NB4 (cell line): ENCODE measurements around the gene SLC9A2.

Source experiments
- DNase-seq: peaks from one replicate; pipeline ENCODE4 v3.0.0; 2010; ENCODE audit warnings: low read depth
- H3K4me3 ChIP-seq: one replicate; pipeline ENCODE4 v1.5.1; 2011; ENCODE audit warnings: mild to moderate bottlenecking, low read depth, low read length, moderate library complexity
- CTCF ChIP-seq: IDR thresholded peaks from one replicate; pipeline ENCODE4 v1.5.1; 2012; ENCODE audit warnings: low read depth, low read length
- MAX ChIP-seq: IDR thresholded peaks from 2 replicates; pipeline ENCODE4 v1.6.1; 2011; ENCODE audit warnings: low read depth, low read length
- MYC ChIP-seq: IDR thresholded peaks from 2 replicates; pipeline ENCODE4 v1.6.1; 2011; ENCODE audit warnings: low read depth, low read length
- POLR2A ChIP-seq: IDR thresholded peaks from 2 replicates; pipeline ENCODE4 v1.6.1; 2011; ENCODE audit warnings: mild to moderate bottlenecking; ENCODE audit not compliant: insufficient read length; ENCODE audit errors: extremely low read depth

SLC9A2 gene

GRCh38 chr2:102686479-102687439 is 67.4 kb downstream of the SLC9A2 start:
- TF ChIP-seq POLR2A (no peak), MYC (no peak), MAX (peak; percentile 50)
- peak; percentile 64 for DNase-seq
- H3K4me3 ChIP-seq: no peak overlapping the region

- no peak overlapping the region for H3K4me3 ChIP-seq
- TF ChIP-seq MYC: no peak
- TF ChIP-seq MAX: no peak
- TF ChIP-seq POLR2A: no peak
- TF ChIP-seq CTCF: no peak
- DNase-seq: no peak
These were observed 70.7 kb downstream of the SLC9A2 start for GRCh38 chr2:102690012-102690411.

- TF ChIP-seq CTCF: no peak
- TF ChIP-seq MAX: no peak
- TF ChIP-seq POLR2A: no peak
- TF ChIP-seq MYC: no peak
- DNase-seq: no peak
- H3K4me3 ChIP-seq: no peak overlapping the region
These were observed 77.1 kb downstream of the SLC9A2 start for GRCh38 chr2:102696463-102696862.

GRCh38 chr2:102698369-102699111 is 79.2 kb downstream of the SLC9A2 start:
- H3K4me3 ChIP-seq: no peak overlapping the region
- no peak for DNase-seq
- TF ChIP-seq CTCF (no peak), MAX (no peak), POLR2A (no peak), MYC (no peak)

GRCh38 chr2:102703305-102703704 is 84.0 kb downstream of the SLC9A2 start:
- TF ChIP-seq MYC (no peak), MAX (no peak), POLR2A (no peak), CTCF (no peak)
- H3K4me3 ChIP-seq: no peak overlapping the region
- DNase-seq: no peak

GRCh38 chr2:102703748-102704147 is 84.4 kb downstream of the SLC9A2 start:
- TF ChIP-seq POLR2A: no peak
- TF ChIP-seq CTCF: peak; percentile 22
- DNase-seq: peak; percentile 49
- H3K4me3 ChIP-seq: no peak overlapping the region
